Measurements from ENCODE around the gene BRD1. TPM values are rescaled to one million over a fixed set of nuclear protein-coding genes. Genes with fewer than 3 reads are reported as not detected.

Gene BRD1
- 3.0 and 3.9 TPM in 2 replicates for polyA plus RNA-seq

GRCh38 chr22:49827853-49828598 is at the start of gene BRD1:
Gene BRD1 (minus strand): TSS chr22:49827873. CDS start chr22:49824317, 3,556 bp downstream.

GRCh38 chr22:49852898-49853894 is 25.5 kb upstream of the BRD1 start, which contains the start of gene ZBED4:
Gene ZBED4 (plus strand): TSS chr22:49853844. CDS start chr22:49883663, 29,819 bp downstream.

Other genes with a start within 250 kb of the BRD1 start
- gene ZBED4, start 26.0 kb upstream of the BRD1 start, polyA plus RNA-seq, result 1.5 and 2.1 TPM in 2 replicates
- 1.1 and 3.3 TPM in 2 replicates for gene ALG12, start 90.6 kb upstream of the BRD1 start, polyA plus RNA-seq
- 9.5 and 19.0 TPM in 2 replicates for gene CRELD2, start 90.8 kb upstream of the BRD1 start, polyA plus RNA-seq
- gene PIM3, start 132.9 kb upstream of the BRD1 start, polyA plus RNA-seq, result 0.56 and 1.0 TPM in 2 replicates
- not detected in 2 replicates for gene IL17REL, start 184.9 kb upstream of the BRD1 start, polyA plus RNA-seq
- not detected in 2 replicates for gene TTLL8, start 230.4 kb upstream of the BRD1 start, polyA plus RNA-seq